ENCODE measurements around the gene GALNT10. TPM values are rescaled to one million over a fixed set of nuclear protein-coding genes. Genes with fewer than 3 reads are reported as not detected.

The GALNT10 gene
- polyA plus RNA-seq, 1 donor: 12.9 TPM

DNA sequence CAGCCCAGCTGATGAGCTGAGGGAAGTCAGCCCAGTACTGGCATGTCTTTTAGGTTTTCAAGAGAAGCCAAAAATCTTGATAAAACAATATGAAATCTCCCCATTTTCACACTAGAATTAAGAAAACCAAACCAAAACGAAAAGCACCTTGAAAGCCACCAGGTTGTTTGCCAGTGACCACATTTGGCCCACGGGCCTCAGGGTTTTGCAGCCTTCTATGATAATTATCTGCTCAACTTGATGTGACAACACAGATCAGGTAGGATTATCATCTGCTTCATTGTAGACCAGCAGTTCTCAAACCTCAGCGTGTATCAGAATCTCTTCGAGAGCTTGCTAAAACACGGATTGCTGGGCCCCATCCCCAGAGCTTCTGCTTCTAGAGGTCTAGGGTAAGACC lies 101.4 kb downstream of the GALNT10 start:
- DNase-seq: no peak
- Histone ChIP-seq H3K36me3 (ENCODE audit: control insufficient read depth, insufficient read depth, low read length) (no peaks in the 10 kb centered on the region), H3K27me3 (ENCODE audit: control insufficient read depth, insufficient read depth, low read length) (no peaks in the 10 kb centered on the region), H3K27ac (ENCODE audit: low read length) (no peak overlapping the region), H3K4me3 (ENCODE audit: low read length) (no peak overlapping the region), H3K4me1 (ENCODE audit: control insufficient read depth, insufficient read depth, low read length) (peaks cover 9% of the 10 kb centered on the region), H3K9me3 (ENCODE audit: control insufficient read depth, low read depth, low read length) (no peaks in the 10 kb centered on the region)
- 80% methylated on average over 1 of the region's 5 CpGs for WGBS (ENCODE audit: insufficient coverage, low lambda C conversion rate)

DNA sequence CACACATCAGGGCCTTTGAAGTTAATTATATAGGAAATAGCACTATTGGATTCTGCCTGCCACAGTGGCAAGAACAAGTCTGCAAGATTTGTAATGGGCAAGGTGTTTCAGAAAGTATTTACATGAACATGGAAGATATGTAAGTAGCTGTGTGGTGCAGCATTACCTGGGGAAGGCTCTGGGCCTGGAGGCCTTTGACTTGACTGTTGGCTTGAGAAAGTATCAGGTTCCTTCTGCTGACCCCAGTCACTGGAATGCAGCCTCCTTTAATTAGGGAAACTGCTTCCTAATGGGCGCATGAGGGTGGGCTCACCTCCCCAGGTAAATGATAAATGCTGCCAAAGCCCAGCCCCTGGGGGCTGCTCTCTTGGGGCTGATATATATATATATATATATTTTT lies 102.7 kb downstream of the GALNT10 start:
- H3K9me3 ChIP-seq (ENCODE audit: control insufficient read depth, low read depth, low read length): no peaks in the 10 kb centered on the region
- no peaks in the 10 kb centered on the region for H3K36me3 ChIP-seq (ENCODE audit: control insufficient read depth, insufficient read depth, low read length)
- DNase-seq: no peak
- H3K4me3 ChIP-seq (ENCODE audit: low read length): no peak overlapping the region
- no peaks in the 10 kb centered on the region for H3K27me3 ChIP-seq (ENCODE audit: control insufficient read depth, insufficient read depth, low read length)
- no CpG with 5 or more reads among the region's 1 CpG for WGBS (ENCODE audit: insufficient coverage, low lambda C conversion rate)
- H3K4me1 ChIP-seq (ENCODE audit: control insufficient read depth, insufficient read depth, low read length): peaks cover 5% of the 10 kb centered on the region
- H3K27ac ChIP-seq (ENCODE audit: low read length): no peak overlapping the region

GRCh38 chr5:154295551-154295950 lies 105.0 kb downstream of the GALNT10 start:
- H3K27ac ChIP-seq (ENCODE audit: low read length): no peak overlapping the region
- no peak overlapping the region for H3K4me3 ChIP-seq (ENCODE audit: low read length)
- DNase-seq: no peak
- no peaks in the 10 kb centered on the region for H3K36me3 ChIP-seq (ENCODE audit: control insufficient read depth, insufficient read depth, low read length)
- H3K9me3 ChIP-seq (ENCODE audit: control insufficient read depth, low read depth, low read length): no peaks in the 10 kb centered on the region
- WGBS (ENCODE audit: insufficient coverage, low lambda C conversion rate): no CpG with 5 or more reads among the region's 1 CpG
- H3K27me3 ChIP-seq (ENCODE audit: control insufficient read depth, insufficient read depth, low read length): no peaks in the 10 kb centered on the region
- peaks cover 5% of the 10 kb centered on the region for H3K4me1 ChIP-seq (ENCODE audit: control insufficient read depth, insufficient read depth, low read length)

- WGBS (ENCODE audit: insufficient coverage, low lambda C conversion rate): no CpG with 5 or more reads among the region's 6 CpGs
- no peaks in the 10 kb centered on the region for H3K36me3 ChIP-seq (ENCODE audit: control insufficient read depth, insufficient read depth, low read length)
- H3K27me3 ChIP-seq (ENCODE audit: control insufficient read depth, insufficient read depth, low read length): no peaks in the 10 kb centered on the region
- DNase-seq: peak in 1 of 2 donors; percentile 49
- H3K9me3 ChIP-seq (ENCODE audit: control insufficient read depth, low read depth, low read length): no peaks in the 10 kb centered on the region
- no peak overlapping the region for H3K27ac ChIP-seq (ENCODE audit: low read length)
- no peak overlapping the region for H3K4me3 ChIP-seq (ENCODE audit: low read length)
- peaks cover 5% of the 10 kb centered on the region for H3K4me1 ChIP-seq (ENCODE audit: control insufficient read depth, insufficient read depth, low read length)
Observed at GRCh38 chr5:154296525-154297159, 106.1 kb downstream of the GALNT10 start.

- DNase-seq: no peak
- no peaks in the 10 kb centered on the region for H3K9me3 ChIP-seq (ENCODE audit: control insufficient read depth, low read depth, low read length)
Observed at GRCh38 chr5:154298065-154298464, 107.5 kb downstream of the GALNT10 start.

DNA sequence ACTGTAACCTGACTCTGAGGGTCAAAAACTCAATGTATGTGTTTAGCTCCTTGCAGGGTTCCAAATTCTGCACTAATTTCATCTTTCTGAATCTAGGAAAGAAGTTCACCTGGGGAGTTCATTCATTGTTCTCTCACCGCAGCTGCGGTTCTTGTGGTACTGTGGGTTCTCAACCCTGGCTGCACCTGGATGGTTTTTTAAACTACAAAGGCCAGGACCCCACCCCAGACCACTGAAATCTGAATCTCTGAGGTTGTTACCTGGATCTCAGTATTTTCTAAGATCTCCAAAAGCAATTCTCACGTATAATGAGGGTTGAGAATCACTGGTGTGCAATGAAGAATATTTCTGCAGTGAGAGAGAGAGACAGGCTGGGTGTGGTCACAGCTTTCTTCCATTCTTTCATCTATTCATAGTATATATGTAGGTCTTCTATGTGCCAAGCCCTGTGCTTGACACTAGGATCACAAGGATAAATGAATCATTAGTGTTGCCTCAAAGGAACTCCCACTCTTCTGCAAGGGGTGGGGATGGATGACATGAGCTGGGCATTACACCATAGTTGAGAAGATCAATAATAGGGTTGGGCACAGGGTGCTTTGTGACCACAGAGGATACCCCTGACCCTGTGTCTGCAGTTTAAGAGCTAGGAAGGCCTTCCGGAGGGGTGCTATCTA lies 109.8 kb downstream of the GALNT10 start:
- Histone ChIP-seq H3K4me3 (ENCODE audit: low read length) (no peak overlapping the region), H3K27me3 (ENCODE audit: control insufficient read depth, insufficient read depth, low read length) (no peaks in the 10 kb centered on the region), H3K27ac (ENCODE audit: low read length) (no peak overlapping the region), H3K4me1 (ENCODE audit: control insufficient read depth, insufficient read depth, low read length) (peaks cover 5% of the 10 kb centered on the region), H3K36me3 (ENCODE audit: control insufficient read depth, insufficient read depth, low read length) (no peaks in the 10 kb centered on the region), H3K9me3 (ENCODE audit: control insufficient read depth, low read depth, low read length) (peaks cover 6% of the 10 kb centered on the region)
- no CpG with 5 or more reads among the region's 4 CpGs for WGBS (ENCODE audit: insufficient coverage, low lambda C conversion rate)
- DNase-seq: no peak

More at GRCh38 chr5:154298065-154298464, 107.5 kb downstream of the GALNT10 start:
- peaks cover 5% of the 10 kb centered on the region for H3K4me1 ChIP-seq (ENCODE audit: control insufficient read depth, insufficient read depth, low read length)
- H3K36me3 ChIP-seq (ENCODE audit: control insufficient read depth, insufficient read depth, low read length): no peaks in the 10 kb centered on the region
- H3K27ac ChIP-seq (ENCODE audit: low read length): no peak overlapping the region
- H3K27me3 ChIP-seq (ENCODE audit: control insufficient read depth, insufficient read depth, low read length): no peaks in the 10 kb centered on the region
- WGBS (ENCODE audit: insufficient coverage, low lambda C conversion rate): no CpG with 5 or more reads among the region's 3 CpGs
- no peak overlapping the region for H3K4me3 ChIP-seq (ENCODE audit: low read length)

GRCh38 chr5:154301726-154302125 lies 111.2 kb downstream of the GALNT10 start:
- DNase-seq: no peak
- H3K36me3 ChIP-seq (ENCODE audit: control insufficient read depth, insufficient read depth, low read length): no peaks in the 10 kb centered on the region
- no CpG with 5 or more reads among the region's 3 CpGs for WGBS (ENCODE audit: insufficient coverage, low lambda C conversion rate)
- no peaks in the 10 kb centered on the region for H3K4me1 ChIP-seq (ENCODE audit: control insufficient read depth, insufficient read depth, low read length)
- no peaks in the 10 kb centered on the region for H3K27me3 ChIP-seq (ENCODE audit: control insufficient read depth, insufficient read depth, low read length)
- H3K9me3 ChIP-seq (ENCODE audit: control insufficient read depth, low read depth, low read length): peaks cover 7% of the 10 kb centered on the region
- no peak overlapping the region for H3K4me3 ChIP-seq (ENCODE audit: low read length)
- H3K27ac ChIP-seq (ENCODE audit: low read length): no peak overlapping the region

DNA sequence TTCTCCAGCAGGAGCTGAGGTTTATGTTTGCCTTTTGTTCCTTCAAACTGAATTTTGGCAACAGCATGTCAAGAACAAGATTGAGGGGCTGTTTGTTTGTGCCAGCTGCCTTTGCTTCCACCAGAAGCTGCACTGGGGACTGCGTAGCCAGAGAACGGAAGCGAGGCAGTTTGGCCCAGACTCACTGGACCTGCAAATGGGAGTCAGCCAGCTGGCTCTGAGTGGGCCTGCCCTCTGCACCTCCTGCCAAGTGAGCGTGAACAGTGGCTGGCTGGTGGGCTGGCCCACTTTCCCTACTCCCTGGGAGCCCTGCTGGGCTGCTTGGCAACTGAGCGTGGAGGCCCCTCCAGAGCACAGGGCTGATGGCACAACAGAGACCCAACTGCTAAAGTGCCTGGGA lies 111.6 kb downstream of the GALNT10 start:
- WGBS (ENCODE audit: insufficient coverage, low lambda C conversion rate): no CpG with 5 or more reads among the region's 5 CpGs
- DNase-seq: no peak
- peaks cover 7% of the 10 kb centered on the region for H3K9me3 ChIP-seq (ENCODE audit: control insufficient read depth, low read depth, low read length)
- H3K27me3 ChIP-seq (ENCODE audit: control insufficient read depth, insufficient read depth, low read length): no peaks in the 10 kb centered on the region
- H3K27ac ChIP-seq (ENCODE audit: low read length): no peak overlapping the region
- no peaks in the 10 kb centered on the region for H3K36me3 ChIP-seq (ENCODE audit: control insufficient read depth, insufficient read depth, low read length)
- H3K4me3 ChIP-seq (ENCODE audit: low read length): no peak overlapping the region
- H3K4me1 ChIP-seq (ENCODE audit: control insufficient read depth, insufficient read depth, low read length): no peaks in the 10 kb centered on the region

DNA sequence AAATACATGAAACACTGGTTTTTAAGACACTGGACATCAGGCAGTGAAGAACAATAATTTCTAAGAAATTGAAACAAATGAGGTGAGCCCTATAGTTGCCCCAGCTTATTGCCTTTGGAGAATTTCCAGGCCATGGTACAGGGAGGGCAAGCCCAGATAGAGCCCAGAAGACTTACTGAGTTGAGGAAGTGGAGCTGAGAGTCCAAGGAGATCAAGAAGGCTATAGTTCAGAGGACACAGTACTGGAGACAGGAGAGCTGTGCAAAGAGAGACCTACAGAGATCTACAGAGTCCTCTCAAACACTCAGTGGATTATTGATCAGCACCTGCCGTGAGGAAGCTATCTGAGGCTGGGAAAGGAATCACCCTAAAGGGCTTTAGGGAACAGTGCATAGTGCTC lies 112.6 kb downstream of the GALNT10 start:
- H3K9me3 ChIP-seq (ENCODE audit: control insufficient read depth, low read depth, low read length): peaks cover 7% of the 10 kb centered on the region
- DNase-seq: no peak
- H3K36me3 ChIP-seq (ENCODE audit: control insufficient read depth, insufficient read depth, low read length): no peaks in the 10 kb centered on the region
- H3K4me1 ChIP-seq (ENCODE audit: control insufficient read depth, insufficient read depth, low read length): no peaks in the 10 kb centered on the region
- no peak overlapping the region for H3K4me3 ChIP-seq (ENCODE audit: low read length)
- WGBS (ENCODE audit: insufficient coverage, low lambda C conversion rate): no CpG with 5 or more reads among the region's 1 CpG
- H3K27ac ChIP-seq (ENCODE audit: low read length): no peak overlapping the region
- H3K27me3 ChIP-seq (ENCODE audit: control insufficient read depth, insufficient read depth, low read length): no peaks in the 10 kb centered on the region

DNA sequence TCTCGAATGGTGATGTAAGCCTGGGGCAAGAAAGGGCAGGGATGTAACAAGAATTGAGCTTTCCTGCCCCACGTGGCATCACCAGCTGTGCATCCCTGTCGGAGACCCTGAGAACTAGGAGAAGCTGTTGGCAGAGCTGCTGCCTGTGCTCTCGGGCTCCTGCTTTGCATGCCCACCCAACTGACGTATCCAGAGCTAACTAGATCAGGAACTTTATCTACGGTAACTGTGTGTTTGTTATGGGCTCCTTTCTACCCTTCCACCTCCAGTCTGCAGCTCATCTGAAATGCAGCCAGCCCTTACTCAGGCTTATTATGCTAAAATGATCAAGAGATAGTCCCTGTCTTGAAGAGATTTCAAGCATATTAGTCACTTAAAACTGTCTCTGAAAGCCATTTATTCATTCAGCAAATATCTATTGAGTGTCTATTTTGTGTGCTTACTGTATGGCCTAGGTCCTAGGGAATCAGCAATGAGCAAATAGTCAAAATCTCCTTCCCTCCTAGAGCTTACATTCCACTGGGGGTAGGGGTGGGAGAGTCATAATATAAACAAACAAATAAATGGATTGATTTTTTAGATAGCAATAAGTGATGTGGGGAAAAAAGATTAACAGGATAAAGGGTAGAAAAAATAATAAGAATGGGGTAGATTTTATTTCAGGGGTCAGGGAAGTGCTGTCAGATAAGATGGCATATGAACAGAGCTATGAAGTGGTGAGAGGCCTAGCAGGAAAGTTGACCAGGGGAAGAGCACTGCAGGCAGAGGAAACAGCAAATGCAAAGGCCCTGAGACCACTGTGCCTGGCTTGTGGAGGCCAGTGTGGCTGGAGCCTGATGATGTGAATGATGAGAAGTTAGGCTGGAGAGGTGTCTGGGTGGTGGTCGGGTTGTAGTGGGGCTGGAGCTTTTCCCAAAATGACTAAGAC lies 118.2 kb downstream of the GALNT10 start:
- no peak overlapping the region for H3K4me3 ChIP-seq (ENCODE audit: low read length)
- H3K4me1 ChIP-seq (ENCODE audit: control insufficient read depth, insufficient read depth, low read length): no peaks in the 10 kb centered on the region
- 100% methylated on average over 1 of the region's 7 CpGs for WGBS (ENCODE audit: insufficient coverage, low lambda C conversion rate)
- H3K9me3 ChIP-seq (ENCODE audit: control insufficient read depth, low read depth, low read length): peaks cover 7% of the 10 kb centered on the region
- no peaks in the 10 kb centered on the region for H3K36me3 ChIP-seq (ENCODE audit: control insufficient read depth, insufficient read depth, low read length)
- no peak overlapping the region for H3K27ac ChIP-seq (ENCODE audit: low read length)
- DNase-seq: no peak
- H3K27me3 ChIP-seq (ENCODE audit: control insufficient read depth, insufficient read depth, low read length): no peaks in the 10 kb centered on the region
